NCI-H1105 (cell line): ENCODE data around the gene MYLK.
A peak's percentile ranks its signal among the peaks of the same experiment; 100 is the strongest.
"Not testable (repeated sequence)": the region's sequence is repeated elsewhere in the genome, so short reads cannot be mapped to it uniquely, and the experiment has no call there.

Experiments
- DNase-seq: peaks from one replicate; lab custom pipeline; 2025; lab: John Stamatoyannopoulos, UW

Gene MYLK

GRCh38 chr3:123745184-123745855 lies 138.8 kb downstream of the MYLK start:
- no peak for DNase-seq

GRCh38 chr3:123744064-123744463 lies 140.1 kb downstream of the MYLK start:
- no peak for DNase-seq

- DNase-seq, result no peak
These were observed 141.0 kb downstream of the MYLK start for GRCh38 chr3:123743121-123743520.

GRCh38 chr3:123741041-123741511 lies 143.1 kb downstream of the MYLK start:
- no peak for DNase-seq

- DNase-seq, result no peak
These were observed 143.7 kb downstream of the MYLK start for GRCh38 chr3:123740391-123740822.

- no peak for DNase-seq
These were observed 144.4 kb downstream of the MYLK start for GRCh38 chr3:123739754-123740153.

- no peak for DNase-seq
These were observed 145.0 kb downstream of the MYLK start for GRCh38 chr3:123739106-123739505.

GRCh38 chr3:123738522-123738921 lies 145.6 kb downstream of the MYLK start:
- DNase-seq, result not testable (repeated sequence)

GRCh38 chr3:123737168-123737567 lies 147.0 kb downstream of the MYLK start:
- DNase-seq, result no peak

- no peak for DNase-seq
These were observed 148.7 kb downstream of the MYLK start for GRCh38 chr3:123735456-123735855.

- DNase-seq, result no peak
These were observed 149.6 kb downstream of the MYLK start for GRCh38 chr3:123734527-123734902.

GRCh38 chr3:123733805-123734526 lies 150.2 kb downstream of the MYLK start:
- DNase-seq, result no peak

GRCh38 chr3:123733341-123733740 lies 150.8 kb downstream of the MYLK start:
- DNase-seq, result no peak

GRCh38 chr3:123732447-123732846 lies 151.7 kb downstream of the MYLK start:
- no peak for DNase-seq

GRCh38 chr3:123730829-123731228 lies 153.3 kb downstream of the MYLK start:
- DNase-seq, result no peak

GRCh38 chr3:123728991-123729390 lies 155.1 kb downstream of the MYLK start:
- no peak for DNase-seq

GRCh38 chr3:123728014-123728413 lies 156.1 kb downstream of the MYLK start:
- no peak for DNase-seq

GRCh38 chr3:123725652-123726400 lies 158.3 kb downstream of the MYLK start:
- DNase-seq, result no peak

GRCh38 chr3:123724306-123724705 lies 159.8 kb downstream of the MYLK start:
- DNase-seq, result no peak

GRCh38 chr3:123723522-123724168 lies 160.5 kb downstream of the MYLK start:
- DNase-seq, result peak; percentile 86

- no peak for DNase-seq
These were observed 161.1 kb downstream of the MYLK start for GRCh38 chr3:123723070-123723469.

GRCh38 chr3:123722456-123722855 lies 161.7 kb downstream of the MYLK start:
- DNase-seq, result no peak
